IMR-90 (cell line): ENCODE results near the gene CCNT2. TPM values are rescaled to one million over a fixed set of nuclear protein-coding genes. Genes with fewer than 3 reads are reported as not detected.

ENCODE experiments used
- ATAC-seq: fragments of 200-7000 bp; cut with Tn5 transposase; 2 replicates; pipeline ENCODE4 v1.9.1; 2020; ENCODE audit warnings: low read depth, mild to moderate bottlenecking, moderate library complexity
- BruUV-seq: library from RNA; stranded (reverse); fragments of 400-500 nt; replicated peaks from 2 replicates; lab custom pipeline; 2021; lab: Mats Ljungman, UMichigan
- CTCF ChIA-PET: fragments of 300-600 bp; formaldehyde crosslinking; extraction: SDS; loops from one replicate; lab custom pipeline; 2021; ENCODE audit warnings: antibody characterized with exemption; lab: Yijun Ruan, JAX
- POLR2A ChIA-PET: fragments of 300-600 bp; sonication (Branson Sonifier 250); formaldehyde crosslinking; loops from one replicate; lab custom pipeline; 2022; ENCODE audit warnings: antibody characterized with exemption; ENCODE audit not compliant: unreplicated experiment; lab: Charles Lee
- DNase-seq: peaks from one replicate; pipeline ENCODE4 v3.0.0; 2013
- H2AFZ ChIP-seq: replicated peaks from 2 replicates; pipeline ENCODE3; 2013; ENCODE audit warnings: low read length, mild to moderate bottlenecking; ENCODE audit not compliant: poor library complexity
- H2AK5ac ChIP-seq: 2 replicates; pipeline ENCODE4 v1.6.1; 2013; ENCODE audit warnings: low read depth, low read length, inconsistent platforms
- H2AK9ac ChIP-seq: replicated peaks from 2 replicates; pipeline ENCODE3; 2013; ENCODE audit warnings: mild to moderate bottlenecking, low read depth, low read length, moderate library complexity; ENCODE audit not compliant: poor library complexity
- H2BK120ac ChIP-seq: 2 replicates; pipeline ENCODE4 v1.6.1; 2013; ENCODE audit warnings: low read depth, low read length, inconsistent platforms
- H2BK15ac ChIP-seq: 3 replicates; pipeline ENCODE4 v1.6.1; 2013; ENCODE audit warnings: low read depth, low read length, inconsistent platforms
- H2BK20ac ChIP-seq: 2 replicates; pipeline ENCODE4 v1.6.1; 2013; ENCODE audit warnings: low read depth, mild to moderate bottlenecking, inconsistent platforms, low read length, moderate library complexity
- H2BK5ac ChIP-seq: 2 replicates; pipeline ENCODE4 v1.6.1; 2013; ENCODE audit warnings: mild to moderate bottlenecking, low read depth, low read length, inconsistent platforms; ENCODE audit not compliant: poor library complexity, severe bottlenecking
- H3K14ac ChIP-seq: replicated peaks from 2 replicates; pipeline ENCODE4 v1.6.1; 2013; ENCODE audit warnings: low read depth, low read length, inconsistent platforms
- H3K18ac ChIP-seq: 2 replicates; pipeline ENCODE4 v1.6.1; 2013; ENCODE audit warnings: low read depth, low read length, control low read depth
- H3K23ac ChIP-seq: 2 replicates; pipeline ENCODE4 v1.6.1; 2013; ENCODE audit warnings: low read depth, low read length, inconsistent platforms
- H3K27ac ChIP-seq: 2 replicates; pipeline ENCODE4 v1.5.1; 2013; ENCODE audit warnings: mild to moderate bottlenecking, control low read depth, low read length; ENCODE audit not compliant: insufficient read depth
- H3K27me3 ChIP-seq: 2 replicates; pipeline ENCODE4 v1.6.1; 2013; ENCODE audit warnings: low read length; ENCODE audit not compliant: control insufficient read depth, insufficient read depth
- H3K36me3 ChIP-seq: 2 replicates; pipeline ENCODE4 v1.6.1; 2013; ENCODE audit warnings: low read length, mixed read lengths; ENCODE audit not compliant: control insufficient read depth, insufficient read depth
- H3K4ac ChIP-seq: 2 replicates; pipeline ENCODE4 v1.6.1; 2013; ENCODE audit warnings: low read depth, low read length, inconsistent platforms
- H3K4me1 ChIP-seq: 2 replicates; pipeline ENCODE4 v1.6.1; 2013; ENCODE audit warnings: low read length, mixed read lengths; ENCODE audit not compliant: control insufficient read depth, insufficient read depth
- H3K4me2 ChIP-seq: 2 replicates; pipeline ENCODE4 v1.6.1; 2013; ENCODE audit warnings: low read depth, mild to moderate bottlenecking, control low read depth, low read length, moderate library complexity
- H3K4me3 ChIP-seq: 2 replicates; pipeline ENCODE4 v1.5.1; 2013; ENCODE audit warnings: low read depth, mild to moderate bottlenecking, control low read depth, low read length, moderate library complexity; ENCODE audit not compliant: insufficient read depth
- H3K56ac ChIP-seq: 2 replicates; pipeline ENCODE4 v1.6.1; 2013; ENCODE audit warnings: low read length, inconsistent platforms; ENCODE audit not compliant: insufficient read depth; ENCODE audit errors: extremely low read depth
- H3K79me1 ChIP-seq, 2 experiments: 2 replicates each; pipeline ENCODE4 v1.6.1; 2013; ENCODE audit warnings: low read length in 2 of 2, inconsistent platforms in 1 of 2, low read depth in 1 of 2
- H3K9ac ChIP-seq: 2 replicates; pipeline ENCODE4 v1.6.1; 2013; ENCODE audit warnings: low read depth, low read length, control low read depth
- H3K9me1 ChIP-seq: 2 replicates; pipeline ENCODE4 v1.6.1; 2013; ENCODE audit warnings: low read length, inconsistent platforms; ENCODE audit not compliant: insufficient read depth
- H3K9me3 ChIP-seq: 2 replicates; pipeline ENCODE4 v1.6.1; 2013; ENCODE audit warnings: low read length; ENCODE audit not compliant: control insufficient read depth, insufficient read depth
- H4K20me1 ChIP-seq: 2 replicates; pipeline ENCODE4 v1.6.1; 2013; ENCODE audit warnings: low read length, inconsistent platforms; ENCODE audit not compliant: insufficient read depth
- H4K5ac ChIP-seq: 2 replicates; pipeline ENCODE4 v1.6.1; 2013; ENCODE audit warnings: mild to moderate bottlenecking, low read depth, low read length, control low read depth
- H4K8ac ChIP-seq, 2 experiments: 2 replicates each; pipeline ENCODE4 v1.6.1; 2013; ENCODE audit warnings: low read depth in 2 of 2, low read length in 2 of 2, control low read depth in 1 of 2, inconsistent platforms in 1 of 2
- H4K91ac ChIP-seq: 2 replicates; pipeline ENCODE4 v1.6.1; 2013; ENCODE audit warnings: low read depth, low read length, inconsistent platforms; ENCODE audit not compliant: insufficient read depth
- BHLHE40 ChIP-seq: fragments of 150-350 bp; IDR thresholded peaks from 2 replicates; pipeline ENCODE4 v1.6.1; 2016; ENCODE audit warnings: mild to moderate bottlenecking, low read depth, low read length
- CEBPB ChIP-seq: IDR thresholded peaks from 2 replicates; pipeline ENCODE4 v1.6.1; 2012; ENCODE audit warnings: low read depth, low read length, improper control_type of control experiment
- CHD1 ChIP-seq: IDR thresholded peaks from 2 replicates; pipeline ENCODE4 v1.6.1; 2012; ENCODE audit warnings: low read depth, low read length, improper control_type of control experiment
- ELK1 ChIP-seq: fragments of 150-350 bp; IDR thresholded peaks from 2 replicates; pipeline ENCODE4 v1.6.1; 2016; ENCODE audit warnings: low read depth, mild to moderate bottlenecking, low read length, moderate library complexity, borderline replicate concordance
- MAFK ChIP-seq: IDR thresholded peaks from 2 replicates; pipeline ENCODE4 v1.6.1; 2012; ENCODE audit warnings: low read depth, low read length, improper control_type of control experiment
- MAZ ChIP-seq: IDR thresholded peaks from 2 replicates; pipeline ENCODE4 v1.6.1; 2012; ENCODE audit warnings: low read depth, mild to moderate bottlenecking, low read length, improper control_type of control experiment, moderate library complexity, borderline replicate concordance
- MXI1 ChIP-seq: IDR thresholded peaks from 2 replicates; pipeline ENCODE4 v1.6.1; 2012; ENCODE audit warnings: low read depth, mild to moderate bottlenecking, low read length, moderate library complexity, borderline replicate concordance
- NFE2L2 ChIP-seq: fragments of 150-350 bp; IDR thresholded peaks from 2 replicates; pipeline ENCODE4 v1.6.1; 2016; ENCODE audit warnings: low read depth, mild to moderate bottlenecking, low read length
- POLR2A ChIP-seq: IDR thresholded peaks from 2 replicates; pipeline ENCODE4 v1.6.1; 2012; ENCODE audit warnings: mild to moderate bottlenecking, low read depth, low read length
- RAD21 ChIP-seq: IDR thresholded peaks from 2 replicates; pipeline ENCODE4 v1.6.1; 2012; ENCODE audit warnings: low read length, improper control_type of control experiment
- RCOR1 ChIP-seq: IDR thresholded peaks from 2 replicates; pipeline ENCODE4 v1.6.1; 2012; ENCODE audit warnings: mild to moderate bottlenecking, low read length, improper control_type of control experiment; ENCODE audit not compliant: insufficient replicate concordance
- RFX5 ChIP-seq: IDR thresholded peaks from 2 replicates; pipeline ENCODE4 v1.8.0; 2012; ENCODE audit warnings: low read depth, mild to moderate bottlenecking, low read length, moderate library complexity
- SMC3 ChIP-seq: fragments of 150-350 bp; IDR thresholded peaks from 2 replicates; pipeline ENCODE4 v1.6.1; 2016; ENCODE audit warnings: low read depth, mild to moderate bottlenecking, antibody characterized with exemption, low read length, moderate library complexity
- USF2 ChIP-seq: fragments of 150-350 bp; IDR thresholded peaks from 2 replicates; pipeline ENCODE4 v1.6.1; 2017; ENCODE audit warnings: mild to moderate bottlenecking, antibody characterized with exemption, low read length, low read depth
- dilution Hi-C: fragments of 300-500 bp; cut with HindIII; formaldehyde crosslinking; loops from one replicate; pipeline ENCODE4 v1.14.3; 2018; ENCODE audit warnings: low sequenced_read_pairs; ENCODE audit not compliant: unreplicated experiment
- in situ Hi-C: fragments of 300-500 bp; cut with MboI; formaldehyde crosslinking; loops from 3 replicates; pipeline ENCODE4 v1.14.3; 2019; ENCODE audit warnings: low sequenced_read_pairs, inconsistent platforms, mixed read lengths
- intact Hi-C: fragments of 100-400 bp; cut with micrococcal nuclease; formaldehyde crosslinking; loops from 2 replicates; pipeline ENCODE4 v1.10.0; 2022
- polyA plus RNA-seq, 3 experiments: library from polyadenylated mRNA; depleted of rRNA; stranded (reverse); fragments of >200 nt; gene quantifications; 2 replicates each; pipeline ENCODE4 v1.2.3, GENCODE V29; 2012; ENCODE audit warnings: low replicate concordance in 1 of 3
- total RNA-seq: library from RNA; depleted of rRNA; stranded (reverse); fragments of >200 nt; gene quantifications from 2 replicates; pipeline ENCODE4 v1.2.3, GENCODE V29; 2012

CCNT2 gene
- total and polyA plus RNA-seq, 2 of the 4 experiments (the other 2 are of a cell fraction) = 8.8 to 44.6 TPM

- no peaks in the 10 kb centered on the region for H4K20me1 ChIP-seq
- no peak overlapping the region for H3K14ac ChIP-seq
- H3K9me3 ChIP-seq = no peaks in the 10 kb centered on the region
- no peak overlapping the region for H2BK120ac ChIP-seq
- no peaks in the 10 kb centered on the region for H3K9me1 ChIP-seq
- ATAC-seq (no peak), DNase-seq (no peak)
- H3K23ac ChIP-seq = no peak overlapping the region
- no peak overlapping the region for H2AK5ac ChIP-seq
- TF ChIP-seq RAD21 (no peak), ELK1 (no peak), SMC3 (no peak), RFX5 (no peak), MXI1 (no peak), CHD1 (no peak), CEBPB (no peak), NFE2L2 (no peak), MAFK (no peak), POLR2A (no peak), RCOR1 (no peak), USF2 (no peak), BHLHE40 (no peak), MAZ (no peak)
- H2AK9ac ChIP-seq = no peak overlapping the region
- dilution Hi-C loops (no loop called here), intact Hi-C loops (no loop called here), in situ Hi-C loops (no loop called here)
- no peak overlapping the region for H3K4me3 ChIP-seq
- ChIA-PET POLR2A (no interaction called here), CTCF (no interaction called here)
- BruUV-seq = no TSS peak
- no peak overlapping the region for H2AFZ ChIP-seq
- H3K27me3 ChIP-seq = no peaks in the 10 kb centered on the region
- no peak overlapping the region for H3K27ac ChIP-seq
- H3K56ac ChIP-seq = no peak overlapping the region
- H3K9ac ChIP-seq = no peak overlapping the region
- H4K8ac ChIP-seq = no peak overlapping the region
- no peak overlapping the region for H2BK5ac ChIP-seq
- no peak overlapping the region for H3K4ac ChIP-seq
- H3K4me2 ChIP-seq = no peak overlapping the region
- H2BK15ac ChIP-seq = no peak overlapping the region
- H4K5ac ChIP-seq = no peak overlapping the region
- H3K36me3 ChIP-seq = no peaks in the 10 kb centered on the region
- no peak overlapping the region for H3K18ac ChIP-seq
- H4K91ac ChIP-seq = no peak overlapping the region
- H3K79me1 ChIP-seq = no peaks in the 10 kb centered on the region
- H2BK20ac ChIP-seq = no peak overlapping the region
- H3K4me1 ChIP-seq = no peaks in the 10 kb centered on the region
Measured at GRCh38 chr2:134884435-134884834, 34.2 kb upstream of the CCNT2 start.
